Fibroblast of lung (primary cell): ENCODE measurements around the gene MYOM3. TPM values are rescaled to one million over a fixed set of nuclear protein-coding genes. Genes with fewer than 3 reads are reported as not detected.

ENCODE experiments used
- DNase-seq, 2 donors: peaks; one replicate each; pipeline versions ENCODE4 v3.0.0 to v3.0.0-alpha.2; 2010; ENCODE audit warnings: low read depth in 2 of 2
- H2AFZ ChIP-seq: 2 replicates; pipeline ENCODE4 v1.5.1; 2012; ENCODE audit warnings: low read length, control low read depth, inconsistent platforms
- H3K27ac ChIP-seq: 2 replicates; pipeline ENCODE4 v1.5.1; 2011; ENCODE audit warnings: low read length, control low read depth; ENCODE audit not compliant: insufficient read depth
- H3K27me3 ChIP-seq: 2 replicates; pipeline ENCODE4 v1.5.1; 2011; ENCODE audit warnings: mild to moderate bottlenecking, low read length; ENCODE audit not compliant: control insufficient read depth, insufficient read depth
- H3K36me3 ChIP-seq: 2 replicates; pipeline ENCODE4 v1.5.1; 2011; ENCODE audit warnings: low read length; ENCODE audit not compliant: control insufficient read depth, insufficient read depth
- H3K4me1 ChIP-seq: 2 replicates; pipeline ENCODE4 v1.5.1; 2011; ENCODE audit warnings: low read length; ENCODE audit not compliant: control insufficient read depth, insufficient read depth; ENCODE audit errors: extremely low read depth
- H3K4me2 ChIP-seq: 2 replicates; pipeline ENCODE4 v1.5.1; 2011; ENCODE audit warnings: low read length, control low read depth; ENCODE audit not compliant: insufficient read depth; ENCODE audit errors: extremely low read depth
- H3K4me3 ChIP-seq, 4 experiments: fragments of 200-600 bp in 1 of 4; sonication (generic) in 1 of 4; replicated peaks in 1 of 4; 2 replicates each; pipeline ENCODE4 v1.5.1; 2011 to 2016; ENCODE audit warnings: low read length in 4 of 4, low read depth in 3 of 4, mild to moderate bottlenecking in 3 of 4, control low read depth in 2 of 4, inconsistent platforms in 1 of 4, mixed read lengths in 1 of 4; ENCODE audit not compliant: insufficient read depth in 1 of 4; ENCODE audit errors: control extremely low read depth in 1 of 4
- H3K79me2 ChIP-seq: 2 replicates; pipeline ENCODE4 v1.5.1; 2012; ENCODE audit warnings: mild to moderate bottlenecking, low read length, inconsistent platforms; ENCODE audit not compliant: control insufficient read depth, insufficient read depth
- H3K9ac ChIP-seq: 2 replicates; pipeline ENCODE4 v1.5.1; 2011; ENCODE audit warnings: mild to moderate bottlenecking, low read length, control low read depth; ENCODE audit not compliant: insufficient read depth
- H3K9me3 ChIP-seq: 2 replicates; pipeline ENCODE4 v1.5.1; 2012; ENCODE audit warnings: low read depth, low read length; ENCODE audit not compliant: control insufficient read depth, insufficient read depth
- H4K20me1 ChIP-seq: 2 replicates; pipeline ENCODE4 v1.5.1; 2011; ENCODE audit warnings: low read length; ENCODE audit not compliant: control insufficient read depth, insufficient read depth; ENCODE audit errors: extremely low read depth
- CTCF ChIP-seq, 2 donors: IDR thresholded peaks in 1 of 2; conservative IDR thresholded peaks in 1 of 2; 1 replicate in 1 of 2; 2 replicates in 1 of 2; pipeline ENCODE4 v1.5.1; 2011 to 2012; ENCODE audit warnings: low read length in 2 of 2, control low read depth in 1 of 2, inconsistent platforms in 1 of 2, low read depth in 1 of 2, mild to moderate bottlenecking in 1 of 2
- EZH2 ChIP-seq: IDR thresholded peaks from 2 replicates; pipeline ENCODE4 v1.5.1; 2012; ENCODE audit warnings: low read length, control low read depth, mild to moderate bottlenecking; ENCODE audit errors: missing control alignments
- polyA plus RNA-seq, 2 donors: library from polyadenylated mRNA; depleted of rRNA in 1 of 2; stranded (reverse) in 1 of 2; unstranded in 1 of 2; fragments of >200 nt; gene quantifications; 2 replicates each; pipeline ENCODE4 v1.2.1, GENCODE V29; 2011 to 2012; ENCODE audit warnings: missing spikeins in 1 of 2
- total RNA-seq: library from RNA; depleted of rRNA; stranded (reverse); fragments of >200 nt; gene quantifications from 2 replicates; pipeline ENCODE4 v1.2.1, GENCODE V29; 2014

The MYOM3 gene
- total and polyA plus RNA-seq, 2 donors (not counting 1 experiment from before 2014, with no cell fraction given), result not detected

DNA sequence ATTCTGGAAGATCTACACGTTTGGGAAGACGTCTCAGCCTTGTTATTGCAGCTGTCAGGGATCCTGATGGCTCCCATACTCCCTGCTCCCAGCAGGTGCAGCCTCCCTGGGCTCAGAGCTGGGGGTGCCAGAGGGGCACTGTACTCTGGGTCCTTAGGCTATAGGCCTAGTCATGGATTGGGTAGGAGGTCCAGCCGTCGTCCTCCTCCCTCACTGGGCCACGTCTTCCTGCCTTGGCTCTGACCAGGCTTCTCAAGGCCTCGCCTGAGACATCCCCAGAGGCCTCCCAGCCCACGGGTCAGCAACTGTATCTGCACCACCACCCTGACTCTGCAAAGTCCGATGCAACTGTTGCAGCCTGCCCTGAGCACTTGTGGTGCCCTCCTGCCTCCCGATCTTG, 18.2 kb downstream of the MYOM3 start:
- peaks cover 4% of the 10 kb centered on the region for H3K27me3 ChIP-seq
- H3K9me3 ChIP-seq, result no peaks in the 10 kb centered on the region
- TF ChIP-seq EZH2 (no peak), CTCF (conservative IDR thresholded peaks at IDR 0.05 in 1 of 2, IDR thresholded peaks at IDR 0.05 in 1 of 2; ENCODE audit: low read depth in 1 of 2, low read length in 2 of 2) (no peak)
- no peaks in the 10 kb centered on the region for H3K4me1 ChIP-seq
- no peak overlapping the region for H3K9ac ChIP-seq
- H3K27ac ChIP-seq, result no peak overlapping the region
- H3K4me3 ChIP-seq, result no peak overlapping the region
- H3K4me2 ChIP-seq, result no peak overlapping the region
- H2AFZ ChIP-seq, result no peak overlapping the region
- DNase-seq, result no peak
- no peaks in the 10 kb centered on the region for H4K20me1 ChIP-seq
- H3K79me2 ChIP-seq, result no peaks in the 10 kb centered on the region
- no peaks in the 10 kb centered on the region for H3K36me3 ChIP-seq

- H3K4me1 ChIP-seq, result no peaks in the 10 kb centered on the region
- no peak overlapping the region for H3K27ac ChIP-seq
- H3K27me3 ChIP-seq, result peaks cover 4% of the 10 kb centered on the region
- H3K4me3 ChIP-seq, result no peak overlapping the region
- no peaks in the 10 kb centered on the region for H3K79me2 ChIP-seq
- no peak overlapping the region for H2AFZ ChIP-seq
- H3K4me2 ChIP-seq, result no peak overlapping the region
- no peaks in the 10 kb centered on the region for H3K36me3 ChIP-seq
- no peak for DNase-seq
- no peak overlapping the region for H3K9ac ChIP-seq
- TF ChIP-seq CTCF (conservative IDR thresholded peaks at IDR 0.05 in 1 of 2, IDR thresholded peaks at IDR 0.05 in 1 of 2; ENCODE audit: low read depth in 1 of 2, low read length in 2 of 2), result no peak
- no peak for TF ChIP-seq EZH2
- H4K20me1 ChIP-seq, result no peaks in the 10 kb centered on the region
- no peaks in the 10 kb centered on the region for H3K9me3 ChIP-seq
Measured at GRCh38 chr1:24092979-24093378, 19.0 kb downstream of the MYOM3 start.

DNA sequence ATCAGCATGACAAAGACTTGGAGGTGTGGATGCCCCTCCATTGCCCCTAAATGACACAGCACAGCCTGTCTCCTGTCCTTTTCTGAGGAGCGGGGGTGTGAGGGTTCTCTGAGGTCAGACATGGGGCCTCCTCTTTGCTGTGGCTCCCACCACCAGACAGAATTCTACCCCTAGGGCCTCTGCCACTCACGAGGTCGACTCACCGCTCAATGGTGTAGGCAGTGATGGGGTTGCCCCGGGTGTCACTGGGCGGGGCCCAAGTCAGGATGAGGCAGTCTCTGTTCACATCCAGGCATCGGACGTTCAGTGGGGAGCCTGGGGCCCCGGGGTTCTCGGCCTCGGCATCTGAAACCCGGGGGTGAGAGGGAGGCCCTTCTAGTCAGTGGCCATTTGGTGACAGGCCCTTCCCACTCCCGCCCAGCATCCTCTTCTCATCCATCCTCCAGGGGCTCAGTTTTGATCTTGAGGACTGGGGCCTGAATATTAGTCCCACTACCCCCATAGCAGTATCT, 19.9 kb downstream of the MYOM3 start:
- no peak overlapping the region for H3K4me3 ChIP-seq
- TF ChIP-seq CTCF (conservative IDR thresholded peaks at IDR 0.05 in 1 of 2, IDR thresholded peaks at IDR 0.05 in 1 of 2; ENCODE audit: low read depth in 1 of 2, low read length in 2 of 2) (no peak), EZH2 (no peak)
- no peak overlapping the region for H3K27ac ChIP-seq
- no peak for DNase-seq
- no peak overlapping the region for H3K4me2 ChIP-seq
- peaks cover 4% of the 10 kb centered on the region for H3K27me3 ChIP-seq
- H3K79me2 ChIP-seq, result no peaks in the 10 kb centered on the region
- H3K4me1 ChIP-seq, result no peaks in the 10 kb centered on the region
- no peaks in the 10 kb centered on the region for H3K36me3 ChIP-seq
- no peak overlapping the region for H2AFZ ChIP-seq
- no peaks in the 10 kb centered on the region for H3K9me3 ChIP-seq
- H3K9ac ChIP-seq, result no peak overlapping the region
- H4K20me1 ChIP-seq, result no peaks in the 10 kb centered on the region
